K562 (cell line): ENCODE results near the gene ARHGEF7. TPM values are rescaled to one million over a fixed set of nuclear protein-coding genes. Genes with fewer than 3 reads are reported as not detected.

Experiments
- ATF6 ChIP-seq: sonication (generic); formaldehyde crosslinking; IDR thresholded peaks from 2 replicates; pipeline ENCODE4 v1.4.0; 2020; ENCODE audit warnings: mild to moderate bottlenecking, missing genetic modification reagents
- CUX1 ChIP-seq: fragments of 200-800 bp; sonication (Bioruptor generic); IDR thresholded peaks from 2 replicates; pipeline ENCODE4 v1.6.1; 2016; ENCODE audit warnings: missing genetic modification characterization, missing compliant biosample characterization
- ID3 ChIP-seq, 2 experiments: fragments of 250-450 bp in 1 of 2; fragments of 450-650 bp in 1 of 2; sonication (Bioruptor Pico) in 1 of 2; IDR thresholded peaks; 2 replicates each; pipeline versions ENCODE4 v1.6.1 to v1.8.0; 2016 to 2021; ENCODE audit warnings: mild to moderate bottlenecking in 2 of 2, moderate library complexity in 2 of 2, missing compliant biosample characterization in 1 of 2, missing genetic modification characterization in 1 of 2
- IFI16 ChIP-seq: fragments of 250-450 bp; sonication (Bioruptor Pico); IDR thresholded peaks from 2 replicates; pipeline ENCODE4 v2.1.2; 2022; ENCODE audit warnings: mild to moderate bottlenecking, inconsistent platforms
- ZBTB49 ChIP-seq: sonication (generic); formaldehyde crosslinking; IDR thresholded peaks from 2 replicates; pipeline ENCODE4 v1.8.0; 2022; ENCODE audit warnings: missing genetic modification reagents, mild to moderate bottlenecking, borderline replicate concordance
- ZNF174 ChIP-seq: fragments of 250-450 bp; sonication (Bioruptor Pico); IDR thresholded peaks from 2 replicates; pipeline ENCODE4 v1.4.0; 2020; ENCODE audit warnings: mild to moderate bottlenecking
- polyA plus RNA-seq, 8 experiments: library from polyadenylated mRNA; depleted of rRNA in 4 of 8; stranded (reverse) in 5 of 8; unstranded in 3 of 8; fragments of >200 nt; fragmentation: Nextera tagmentation in 2 of 8; fragmentation: Illumina TruSeq in 1 of 8; extraction: Ambion mirVana in 2 of 8; extraction: Trizol in 1 of 8; gene quantifications; 2 replicates each; pipeline versions ENCODE4 v1.2.1 to v1.2.3, GENCODE V29; 2011 to 2014; ENCODE audit warnings: inconsistent platforms in 1 of 8, missing spikeins in 1 of 8
- total RNA-seq, 7 experiments: library from RNA; depleted of rRNA in 6 of 7; stranded (reverse); fragments of >200 nt in 6 of 7; fragmentation: Illumina TruSeq in 2 of 7; extraction: Trizol in 2 of 7; gene quantifications; 2 replicates each; pipeline versions ENCODE4 v1.2.1 to v1.2.3, GENCODE V29; 2011 to 2021; ENCODE audit warnings: low replicate concordance in 1 of 7

The ARHGEF7 gene
- total and polyA plus RNA-seq, 9 of the 15 experiments (the other 6 are each of a cell fraction or from before 2014, with no cell fraction given): 2.1 to 26.8 (median 17.5) TPM

GRCh38 chr13:111143865-111144540 lies 28.9 kb downstream of the ARHGEF7 start (continued):
- TF ChIP-seq CUX1 (CRISPR knock-in tag) (no peak), ZBTB49 (no peak), ATF6 (no peak), IFI16 (no peak), ID3 (CRISPR knock-in tag; IDR thresholded peaks at IDR 0.05) (no peak), ID3 (tag; IDR thresholded peaks at IDR 0.05) (no peak), ZNF174 (CRISPR knock-in tag) (no peak)
